SIG-M5 treated with dmso at 0.1 percent for 504 hours (cell line): ENCODE data around the gene GGPS1.
"Not testable (repeated sequence)": the region's sequence is repeated elsewhere in the genome, so short reads cannot be mapped to it uniquely, and the experiment has no call there.

ENCODE experiments used
- DNase-seq: peaks from one replicate; lab custom pipeline; 2025; ENCODE audit not compliant: unreplicated experiment; lab: John Stamatoyannopoulos, UW

The GGPS1 gene

GRCh38 chr1:235328271-235329138 lies at the start of gene GGPS1:
TSS of gene GGPS1 (plus strand) at chr1:235328570. CDS start at chr1:235335265, 6,695 bp downstream.
- peak; percentile 100 for DNase-seq

GRCh38 chr1:235278915-235279292 lies 49.5 kb upstream of the GGPS1 start:
- no peak for DNase-seq

- no peak for DNase-seq
Measured at GRCh38 chr1:235279694-235280093, 48.7 kb upstream of the GGPS1 start.

- no peak for DNase-seq
Measured at GRCh38 chr1:235280467-235280866, 47.9 kb upstream of the GGPS1 start.

GRCh38 chr1:235283636-235284035 lies 44.7 kb upstream of the GGPS1 start:
- not testable (repeated sequence) for DNase-seq

GRCh38 chr1:235284231-235284769 lies 44.1 kb upstream of the GGPS1 start:
- DNase-seq = no peak

GRCh38 chr1:235286667-235287066 lies 41.7 kb upstream of the GGPS1 start:
- no peak for DNase-seq

- DNase-seq = no peak
Measured at GRCh38 chr1:235287208-235287882, 41.0 kb upstream of the GGPS1 start.

- no peak for DNase-seq
Measured at GRCh38 chr1:235289859-235290739, 38.3 kb upstream of the GGPS1 start.

GRCh38 chr1:235290740-235291502 lies 37.4 kb upstream of the GGPS1 start:
- DNase-seq = no peak

- DNase-seq = peak; percentile 27
Measured at GRCh38 chr1:235291599-235292091, 36.7 kb upstream of the GGPS1 start.

- DNase-seq = no peak
Measured at GRCh38 chr1:235292790-235293189, 35.6 kb upstream of the GGPS1 start.

GRCh38 chr1:235293322-235293942 lies 34.9 kb upstream of the GGPS1 start:
- DNase-seq = no peak

GRCh38 chr1:235295902-235296350 lies 32.4 kb upstream of the GGPS1 start:
- DNase-seq = peak; percentile 64

- DNase-seq = no peak
Measured at GRCh38 chr1:235296729-235297128, 31.6 kb upstream of the GGPS1 start.

GRCh38 chr1:235297579-235297978 lies 30.8 kb upstream of the GGPS1 start:
- DNase-seq = no peak

- DNase-seq = no peak
Measured at GRCh38 chr1:235298758-235299157, 29.6 kb upstream of the GGPS1 start.

GRCh38 chr1:235299169-235299858 lies 29.1 kb upstream of the GGPS1 start:
- DNase-seq = no peak

GRCh38 chr1:235302143-235302542 lies 26.2 kb upstream of the GGPS1 start:
- no peak for DNase-seq
